Neural cell (in vitro differentiated cells): ENCODE measurements around the gene PLA2G6. TPM values are rescaled to one million over a fixed set of nuclear protein-coding genes. Genes with fewer than 3 reads are reported as not detected.

ENCODE experiments used
- H2AFZ ChIP-seq: fragments of 200-600, 300-800 bp; sonication (generic), shearing (Covaris generic); 2 replicates; pipeline ENCODE4 v1.6.0; 2014; ENCODE audit warnings: low read depth, mild to moderate bottlenecking, antibody characterized with exemption, low read length, moderate library complexity
- H3F3A ChIP-seq: fragments of 200-600 bp; shearing (Covaris generic); 2 replicates; pipeline ENCODE4 v1.6.1; 2016; ENCODE audit warnings: mild to moderate bottlenecking, moderate library complexity, mixed read lengths, antibody characterized with exemption, low read length; ENCODE audit not compliant: insufficient read depth, poor library complexity, severe bottlenecking
- H3K27ac ChIP-seq: fragments of 200-600, 300-800 bp; sonication (generic), shearing (Covaris generic); 2 replicates; pipeline ENCODE4 v1.5.1; 2014; ENCODE audit warnings: mild to moderate bottlenecking, low read length, moderate library complexity
- H3K27me3 ChIP-seq: fragments of 300-800, 200-600 bp; sonication (generic), shearing (Covaris generic); 2 replicates; pipeline ENCODE4 v1.6.0; 2014; ENCODE audit warnings: mild to moderate bottlenecking, low read depth, low read length, moderate library complexity; ENCODE audit not compliant: insufficient read depth
- H3K36me3 ChIP-seq: fragments of 300-800, 200-600 bp; sonication (generic), shearing (Covaris generic); 2 replicates; pipeline ENCODE4 v1.5.1; 2014; ENCODE audit warnings: mild to moderate bottlenecking, antibody characterized with exemption, low read length, moderate library complexity; ENCODE audit not compliant: insufficient read depth
- H3K4me2 ChIP-seq: fragments of 300-800, 200-600 bp; sonication (generic), shearing (Covaris generic); 2 replicates; pipeline ENCODE4 v1.6.0; 2014; ENCODE audit warnings: mild to moderate bottlenecking, low read length
- H3K4me3 ChIP-seq: fragments of 300-800, 200-600 bp; sonication (generic), shearing (Covaris generic); 2 replicates; pipeline ENCODE4 v1.5.1; 2014; ENCODE audit warnings: mild to moderate bottlenecking, low read length, moderate library complexity
- H3K79me2 ChIP-seq: fragments of 200-600 bp; shearing (Covaris generic); replicated peaks from 2 replicates; pipeline ENCODE4 v1.6.0; 2014; ENCODE audit warnings: mild to moderate bottlenecking, low read length, moderate library complexity; ENCODE audit not compliant: insufficient read depth
- H3K9ac ChIP-seq: fragments of 300-800, 200-600 bp; sonication (generic), shearing (Covaris generic); 2 replicates; pipeline ENCODE4 v1.6.1; 2016; ENCODE audit warnings: mild to moderate bottlenecking, low read length, mixed read lengths
- H3K9me2 ChIP-seq: fragments of 200-600 bp; shearing (Covaris generic); 2 replicates; pipeline ENCODE4 v1.6.1; 2016; ENCODE audit warnings: mild to moderate bottlenecking, low read length, mixed read lengths; ENCODE audit not compliant: insufficient read depth
- H3K9me3 ChIP-seq: fragments of 200-600, 300-800 bp; sonication (generic), shearing (Covaris generic); 2 replicates; pipeline ENCODE4 v1.6.1; 2016; ENCODE audit warnings: mild to moderate bottlenecking, mixed run types, low read length, moderate library complexity, mixed read lengths
- H4K20me1 ChIP-seq: fragments of 200-600 bp; shearing (Covaris generic); 2 replicates; pipeline ENCODE4 v1.6.1; 2016; ENCODE audit warnings: mild to moderate bottlenecking, mixed run types; ENCODE audit not compliant: insufficient read depth
- EP300 ChIP-seq: fragments of 450-650 bp; conservative IDR thresholded peaks from 2 replicates; pipeline ENCODE4 v1.6.1; 2014; ENCODE audit warnings: antibody characterized with exemption, mild to moderate bottlenecking, moderate library complexity; ENCODE audit not compliant: poor library complexity, severe bottlenecking
- EZH2 ChIP-seq: fragments of 200-600, 300-800 bp; shearing (Covaris generic), sonication (generic); IDR thresholded peaks from 2 replicates; pipeline ENCODE4 v1.6.1; 2014; ENCODE audit warnings: antibody characterized with exemption, low read length, borderline replicate concordance, mild to moderate bottlenecking; ENCODE audit not compliant: insufficient read depth, poor library complexity, severe bottlenecking
- MXI1 ChIP-seq: fragments of 450-650 bp; conservative IDR thresholded peaks from 2 replicates; pipeline ENCODE4 v1.6.1; 2014; ENCODE audit warnings: antibody characterized with exemption, mild to moderate bottlenecking; ENCODE audit not compliant: poor library complexity, severe bottlenecking
- POLR2AphosphoS5 ChIP-seq: IDR thresholded peaks from 2 replicates; pipeline ENCODE4 v1.6.1; 2012
- RAD21 ChIP-seq: fragments of 450-650 bp; conservative IDR thresholded peaks from 2 replicates; pipeline ENCODE4 v1.6.1; 2014; ENCODE audit warnings: antibody characterized with exemption, mild to moderate bottlenecking, moderate library complexity
- SMC3 ChIP-seq: fragments of 450-650 bp; conservative IDR thresholded peaks from 2 replicates; pipeline ENCODE4 v1.6.1; 2014; ENCODE audit warnings: antibody characterized with exemption, mild to moderate bottlenecking, moderate library complexity; ENCODE audit not compliant: poor library complexity
- TAF1 ChIP-seq: IDR thresholded peaks from 2 replicates; pipeline ENCODE4 v1.6.1; 2012; ENCODE audit warnings: low read depth
- polyA plus RNA-seq: library from polyadenylated mRNA; depleted of rRNA; stranded (reverse); fragments of >200 nt; gene quantifications from 2 replicates; pipeline ENCODE4 v1.2.3, GENCODE V29; 2014
- TF ChIP-seq, protein P1 (sequence below): fragments of 450-650 bp; IDR thresholded peaks from 2 replicates; pipeline ENCODE4 v1.5.1; 2014; ENCODE audit warnings: antibody characterized with exemption, mild to moderate bottlenecking, moderate library complexity; ENCODE audit not compliant: poor library complexity, severe bottlenecking
- TF ChIP-seq, protein P2 (sequence below): IDR thresholded peaks from 2 replicates; pipeline ENCODE4 v1.6.1; 2012; ENCODE audit warnings: borderline replicate concordance

Gene PLA2G6
- polyA plus RNA-seq, 1 donor from 2014 or later: 18.5 TPM

DNA sequence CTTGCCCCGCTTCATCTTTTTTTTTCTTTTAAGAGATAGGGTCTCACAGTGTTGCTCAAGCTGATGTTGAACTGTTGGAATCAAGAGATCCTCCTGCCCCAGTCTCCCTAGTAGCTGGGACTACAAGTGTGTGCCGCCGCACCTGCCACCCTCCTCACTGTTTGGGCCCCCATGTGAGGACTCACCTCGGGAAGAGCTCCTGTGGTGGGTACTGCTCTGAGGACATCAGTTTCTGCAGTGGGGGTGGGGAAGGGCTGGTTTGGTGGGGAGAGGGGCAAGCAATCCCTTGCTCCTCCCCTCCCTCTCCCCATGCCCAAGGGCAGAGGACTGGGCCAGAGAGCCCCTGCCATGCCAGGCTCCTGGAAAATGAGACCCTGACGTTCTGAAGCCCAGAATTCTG is 96.1 kb downstream of the PLA2G6 start:
- H3K36me3 ChIP-seq: no peaks in the 10 kb centered on the region

DNA sequence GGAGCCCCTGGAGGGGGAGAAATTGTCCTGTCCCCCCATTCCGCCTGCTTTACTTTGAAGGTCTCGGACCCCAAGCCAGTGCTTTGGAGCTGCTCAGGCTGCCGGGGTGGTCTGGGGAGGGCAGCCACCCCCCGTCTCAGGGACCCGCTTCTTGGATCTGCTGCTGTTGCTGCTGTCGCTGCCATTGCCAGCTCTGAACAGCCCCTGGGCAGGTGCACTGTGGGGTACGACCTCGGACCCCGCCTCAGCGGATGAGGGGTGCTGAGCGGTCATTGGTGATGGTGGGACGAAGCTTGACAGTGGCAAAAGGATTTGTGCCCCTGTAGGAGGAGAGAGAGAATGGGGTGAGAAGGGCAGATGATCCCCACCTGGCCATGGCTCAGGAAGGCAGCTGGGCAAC is 96.6 kb downstream of the PLA2G6 start:
- H3K9ac ChIP-seq: no peak overlapping the region
- TF ChIP-seq, protein P1, sequence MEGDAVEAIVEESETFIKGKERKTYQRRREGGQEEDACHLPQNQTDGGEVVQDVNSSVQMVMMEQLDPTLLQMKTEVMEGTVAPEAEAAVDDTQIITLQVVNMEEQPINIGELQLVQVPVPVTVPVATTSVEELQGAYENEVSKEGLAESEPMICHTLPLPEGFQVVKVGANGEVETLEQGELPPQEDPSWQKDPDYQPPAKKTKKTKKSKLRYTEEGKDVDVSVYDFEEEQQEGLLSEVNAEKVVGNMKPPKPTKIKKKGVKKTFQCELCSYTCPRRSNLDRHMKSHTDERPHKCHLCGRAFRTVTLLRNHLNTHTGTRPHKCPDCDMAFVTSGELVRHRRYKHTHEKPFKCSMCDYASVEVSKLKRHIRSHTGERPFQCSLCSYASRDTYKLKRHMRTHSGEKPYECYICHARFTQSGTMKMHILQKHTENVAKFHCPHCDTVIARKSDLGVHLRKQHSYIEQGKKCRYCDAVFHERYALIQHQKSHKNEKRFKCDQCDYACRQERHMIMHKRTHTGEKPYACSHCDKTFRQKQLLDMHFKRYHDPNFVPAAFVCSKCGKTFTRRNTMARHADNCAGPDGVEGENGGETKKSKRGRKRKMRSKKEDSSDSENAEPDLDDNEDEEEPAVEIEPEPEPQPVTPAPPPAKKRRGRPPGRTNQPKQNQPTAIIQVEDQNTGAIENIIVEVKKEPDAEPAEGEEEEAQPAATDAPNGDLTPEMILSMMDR: no peak
- no peak overlapping the region for H3K4me2 ChIP-seq
- H3F3A ChIP-seq: no peaks in the 10 kb centered on the region
- no peaks in the 10 kb centered on the region for H3K79me2 ChIP-seq
- H3K36me3 ChIP-seq: no peaks in the 10 kb centered on the region
- H4K20me1 ChIP-seq: no peaks in the 10 kb centered on the region
- no peak overlapping the region for H2AFZ ChIP-seq
- peaks cover 16% of the 10 kb centered on the region for H3K27me3 ChIP-seq
- H3K9me2 ChIP-seq: no peaks in the 10 kb centered on the region
- H3K9me3 ChIP-seq: no peaks in the 10 kb centered on the region
- no peak overlapping the region for H3K4me3 ChIP-seq
- H3K27ac ChIP-seq: no peak overlapping the region

More for the DNA sequence above, 96.1 kb downstream of the PLA2G6 start:
- no peak overlapping the region for H3K4me3 ChIP-seq
- no peaks in the 10 kb centered on the region for H4K20me1 ChIP-seq
- no peaks in the 10 kb centered on the region for H3K9me2 ChIP-seq
- H3K79me2 ChIP-seq: no peaks in the 10 kb centered on the region
- TF ChIP-seq EZH2 (no peak), RAD21 (no peak), SMC3 (no peak), EP300 (no peak), TAF1 (no peak), POLR2AphosphoS5 (no peak), MXI1 (no peak)
- TF ChIP-seq, protein P1: no peak
- TF ChIP-seq, protein P2, sequence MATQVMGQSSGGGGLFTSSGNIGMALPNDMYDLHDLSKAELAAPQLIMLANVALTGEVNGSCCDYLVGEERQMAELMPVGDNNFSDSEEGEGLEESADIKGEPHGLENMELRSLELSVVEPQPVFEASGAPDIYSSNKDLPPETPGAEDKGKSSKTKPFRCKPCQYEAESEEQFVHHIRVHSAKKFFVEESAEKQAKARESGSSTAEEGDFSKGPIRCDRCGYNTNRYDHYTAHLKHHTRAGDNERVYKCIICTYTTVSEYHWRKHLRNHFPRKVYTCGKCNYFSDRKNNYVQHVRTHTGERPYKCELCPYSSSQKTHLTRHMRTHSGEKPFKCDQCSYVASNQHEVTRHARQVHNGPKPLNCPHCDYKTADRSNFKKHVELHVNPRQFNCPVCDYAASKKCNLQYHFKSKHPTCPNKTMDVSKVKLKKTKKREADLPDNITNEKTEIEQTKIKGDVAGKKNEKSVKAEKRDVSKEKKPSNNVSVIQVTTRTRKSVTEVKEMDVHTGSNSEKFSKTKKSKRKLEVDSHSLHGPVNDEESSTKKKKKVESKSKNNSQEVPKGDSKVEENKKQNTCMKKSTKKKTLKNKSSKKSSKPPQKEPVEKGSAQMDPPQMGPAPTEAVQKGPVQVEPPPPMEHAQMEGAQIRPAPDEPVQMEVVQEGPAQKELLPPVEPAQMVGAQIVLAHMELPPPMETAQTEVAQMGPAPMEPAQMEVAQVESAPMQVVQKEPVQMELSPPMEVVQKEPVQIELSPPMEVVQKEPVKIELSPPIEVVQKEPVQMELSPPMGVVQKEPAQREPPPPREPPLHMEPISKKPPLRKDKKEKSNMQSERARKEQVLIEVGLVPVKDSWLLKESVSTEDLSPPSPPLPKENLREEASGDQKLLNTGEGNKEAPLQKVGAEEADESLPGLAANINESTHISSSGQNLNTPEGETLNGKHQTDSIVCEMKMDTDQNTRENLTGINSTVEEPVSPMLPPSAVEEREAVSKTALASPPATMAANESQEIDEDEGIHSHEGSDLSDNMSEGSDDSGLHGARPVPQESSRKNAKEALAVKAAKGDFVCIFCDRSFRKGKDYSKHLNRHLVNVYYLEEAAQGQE: no peak
- no peak overlapping the region for H3K4me2 ChIP-seq
- no peak overlapping the region for H3K27ac ChIP-seq
- H3K9me3 ChIP-seq: no peaks in the 10 kb centered on the region
- no peak overlapping the region for H3K9ac ChIP-seq
- H3F3A ChIP-seq: no peaks in the 10 kb centered on the region
- H3K27me3 ChIP-seq: peaks cover 14% of the 10 kb centered on the region
- no peak overlapping the region for H2AFZ ChIP-seq
